WTC11 (cell line): ENCODE measurements around the gene CPT1A. TPM values are rescaled to one million over a fixed set of nuclear protein-coding genes. Genes with fewer than 3 reads are reported as not detected.

Source experiments
- ATAC-seq: fragments of 200-7000 bp; cut with Tn5 transposase; 2 replicates; pipeline ENCODE4 v1.10.0; 2021; ENCODE audit warnings: mild to moderate bottlenecking, moderate library complexity
- CTCF ChIA-PET: fragments of 300-600 bp; sonication (Branson Sonifier 250); formaldehyde crosslinking; loops from one replicate; lab custom pipeline; 2021; ENCODE audit warnings: antibody characterized with exemption; lab: Charles Lee
- POLR2A ChIA-PET: fragments of 350-600 bp; sonication (Branson Sonifier 250); formaldehyde crosslinking; loops from one replicate; lab custom pipeline; 2021; ENCODE audit warnings: antibody characterized with exemption; lab: Charles Lee
- DNase-seq: peaks from one replicate; pipeline ENCODE4 v3.0.0; 2021; ENCODE audit warnings: low spot score
- H3K27ac Mint-ChIP-seq: 2 replicates; pipeline ENCODE4 v1.8.0; 2021; ENCODE audit warnings: mixed read lengths
- H3K27me3 Mint-ChIP-seq: 2 replicates; pipeline ENCODE4 v1.8.0; 2021; ENCODE audit warnings: low read depth, mild to moderate bottlenecking, moderate library complexity, mixed read lengths
- H3K36me3 Mint-ChIP-seq: 2 replicates; pipeline ENCODE4 v1.8.0; 2021; ENCODE audit warnings: mixed read lengths
- H3K4me1 Mint-ChIP-seq: 2 replicates; pipeline ENCODE4 v1.8.0; 2022; ENCODE audit warnings: mixed read lengths
- H3K4me3 Mint-ChIP-seq: 2 replicates; pipeline ENCODE4 v1.8.0; 2021; ENCODE audit warnings: mild to moderate bottlenecking, moderate library complexity, mixed read lengths
- H3K9me3 Mint-ChIP-seq: 2 replicates; pipeline ENCODE4 v1.8.0; 2021; ENCODE audit warnings: mixed read lengths
- CBFB ChIP-seq: sonication (generic); formaldehyde crosslinking; IDR thresholded peaks from 2 replicates; pipeline ENCODE4 v1.8.1; 2022; ENCODE audit warnings: mild to moderate bottlenecking, low read depth, missing genetic modification reagents
- CREB1 ChIP-seq: sonication (generic); formaldehyde crosslinking; IDR thresholded peaks from 2 replicates; pipeline ENCODE4 v1.8.0; 2023; ENCODE audit warnings: mild to moderate bottlenecking, missing genetic modification reagents
- JUN ChIP-seq: sonication (generic); formaldehyde crosslinking; IDR thresholded peaks from 2 replicates; pipeline ENCODE4 v1.8.0; 2023; ENCODE audit warnings: mild to moderate bottlenecking, missing genetic modification reagents
- MXD4 ChIP-seq: fragments of 250-450 bp; sonication (Bioruptor Pico); IDR thresholded peaks from 2 replicates; pipeline ENCODE4 v1.8.0; 2021; ENCODE audit warnings: mild to moderate bottlenecking, moderate library complexity, borderline replicate concordance
- NR3C1 ChIP-seq: sonication (generic); formaldehyde crosslinking; conservative IDR thresholded peaks from 2 replicates; pipeline ENCODE4 v1.8.1; 2023; ENCODE audit warnings: low read depth, mild to moderate bottlenecking, missing genetic modification reagents
- SOX15 ChIP-seq: fragments of 250-450 bp; sonication (Bioruptor Pico); IDR thresholded peaks from 2 replicates; pipeline ENCODE4 v1.9.0; 2021; ENCODE audit warnings: mild to moderate bottlenecking
- SP1 ChIP-seq: sonication (generic); formaldehyde crosslinking; conservative IDR thresholded peaks from 2 replicates; pipeline ENCODE4 v1.8.1; 2022; ENCODE audit warnings: missing genetic modification reagents
- TEAD4 ChIP-seq: sonication (generic); formaldehyde crosslinking; IDR thresholded peaks from 2 replicates; pipeline ENCODE4 v1.8.0; 2022; ENCODE audit warnings: mild to moderate bottlenecking, missing genetic modification reagents
- TP53 ChIP-seq: sonication (generic); formaldehyde crosslinking; IDR thresholded peaks from 2 replicates; pipeline ENCODE4 v1.8.1; 2023; ENCODE audit warnings: mild to moderate bottlenecking, missing genetic modification reagents
- ZBTB21 ChIP-seq: sonication (generic); formaldehyde crosslinking; IDR thresholded peaks from 2 replicates; pipeline ENCODE4 v1.8.1; 2023; ENCODE audit warnings: mild to moderate bottlenecking, missing genetic modification reagents, borderline replicate concordance
- ZNF121 ChIP-seq: sonication (generic); formaldehyde crosslinking; IDR thresholded peaks from 2 replicates; pipeline ENCODE4 v1.8.0; 2023; ENCODE audit warnings: missing genetic modification reagents
- ZNF396 ChIP-seq: fragments of 250-450 bp; sonication (Bioruptor Pico); IDR thresholded peaks from 2 replicates; pipeline ENCODE4 v1.8.0; 2021; ENCODE audit warnings: mild to moderate bottlenecking, moderate library complexity, borderline replicate concordance
- total RNA-seq: library from RNA; stranded (reverse); gene quantifications from 3 replicates; pipeline ENCODE4 v1.2.3, GENCODE V29; 2021
- TF ChIP-seq, protein P1 (sequence below): sonication (generic); formaldehyde crosslinking; IDR thresholded peaks from 2 replicates; pipeline ENCODE4 v1.8.0; 2022; ENCODE audit warnings: mild to moderate bottlenecking, missing genetic modification reagents
- TF ChIP-seq, protein P2 (sequence below): sonication (generic); formaldehyde crosslinking; IDR thresholded peaks from 2 replicates; pipeline ENCODE4 v1.8.1; 2023; ENCODE audit warnings: mild to moderate bottlenecking, missing genetic modification reagents, moderate library complexity
- TF ChIP-seq, protein P3 (sequence below): sonication (generic); formaldehyde crosslinking; IDR thresholded peaks from 2 replicates; pipeline ENCODE4 v1.8.1; 2022; ENCODE audit warnings: low read depth, missing genetic modification reagents, borderline replicate concordance
- TF ChIP-seq, protein P4 (sequence below): sonication (generic); formaldehyde crosslinking; IDR thresholded peaks from 2 replicates; pipeline ENCODE4 v1.8.1; 2022; ENCODE audit warnings: low read depth, mild to moderate bottlenecking, moderate library complexity, missing genetic modification reagents, borderline replicate concordance
- TF ChIP-seq, protein P5 (sequence below): sonication (generic); formaldehyde crosslinking; IDR thresholded peaks from 2 replicates; pipeline ENCODE4 v1.8.1; 2023; ENCODE audit warnings: mild to moderate bottlenecking, moderate library complexity, missing genetic modification reagents
- TF ChIP-seq, protein P6 (sequence below): sonication (generic); formaldehyde crosslinking; conservative IDR thresholded peaks from 2 replicates; pipeline ENCODE4 v1.8.1; 2023; ENCODE audit warnings: mild to moderate bottlenecking, low read depth, missing genetic modification reagents, moderate library complexity
- TF ChIP-seq, protein P7 (sequence below): sonication (generic); formaldehyde crosslinking; IDR thresholded peaks from 2 replicates; pipeline ENCODE4 v1.8.1; 2023; ENCODE audit warnings: mild to moderate bottlenecking, missing genetic modification reagents

The CPT1A gene
- total RNA-seq, 1 experiment from 2014 or later: 28.1 TPM

DNA sequence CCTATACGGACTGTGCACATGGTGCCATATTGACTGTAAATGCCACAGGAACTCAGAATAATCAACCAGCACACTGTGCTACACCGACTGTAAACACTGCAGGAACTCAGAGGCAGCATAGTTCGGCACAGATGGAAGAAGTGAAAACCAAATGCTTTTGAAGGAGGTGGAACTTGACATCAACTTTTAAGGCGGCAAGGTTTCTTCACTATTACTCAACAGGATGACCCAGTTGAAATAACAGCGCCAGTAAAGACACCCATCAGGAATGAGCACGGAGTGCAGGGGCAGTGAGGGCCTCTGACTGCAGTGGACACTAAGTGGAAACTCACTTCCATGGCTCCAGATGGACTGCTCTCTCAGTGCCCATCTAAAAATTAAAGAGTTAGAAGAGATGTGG is 106.1 kb downstream of the CPT1A start (continued):
- no peak for TF ChIP-seq NR3C1 (CRISPR knock-in tag)
- TF ChIP-seq, protein P1, sequence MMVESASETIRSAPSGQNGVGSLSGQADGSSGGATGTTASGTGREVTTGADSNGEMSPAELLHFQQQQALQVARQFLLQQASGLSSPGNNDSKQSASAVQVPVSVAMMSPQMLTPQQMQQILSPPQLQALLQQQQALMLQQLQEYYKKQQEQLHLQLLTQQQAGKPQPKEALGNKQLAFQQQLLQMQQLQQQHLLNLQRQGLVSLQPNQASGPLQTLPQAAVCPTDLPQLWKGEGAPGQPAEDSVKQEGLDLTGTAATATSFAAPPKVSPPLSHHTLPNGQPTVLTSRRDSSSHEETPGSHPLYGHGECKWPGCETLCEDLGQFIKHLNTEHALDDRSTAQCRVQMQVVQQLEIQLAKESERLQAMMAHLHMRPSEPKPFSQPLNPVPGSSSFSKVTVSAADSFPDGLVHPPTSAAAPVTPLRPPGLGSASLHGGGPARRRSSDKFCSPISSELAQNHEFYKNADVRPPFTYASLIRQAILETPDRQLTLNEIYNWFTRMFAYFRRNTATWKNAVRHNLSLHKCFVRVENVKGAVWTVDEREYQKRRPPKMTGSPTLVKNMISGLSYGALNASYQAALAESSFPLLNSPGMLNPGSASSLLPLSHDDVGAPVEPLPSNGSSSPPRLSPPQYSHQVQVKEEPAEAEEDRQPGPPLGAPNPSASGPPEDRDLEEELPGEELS (CRISPR knock-in tag): no peak

DNA sequence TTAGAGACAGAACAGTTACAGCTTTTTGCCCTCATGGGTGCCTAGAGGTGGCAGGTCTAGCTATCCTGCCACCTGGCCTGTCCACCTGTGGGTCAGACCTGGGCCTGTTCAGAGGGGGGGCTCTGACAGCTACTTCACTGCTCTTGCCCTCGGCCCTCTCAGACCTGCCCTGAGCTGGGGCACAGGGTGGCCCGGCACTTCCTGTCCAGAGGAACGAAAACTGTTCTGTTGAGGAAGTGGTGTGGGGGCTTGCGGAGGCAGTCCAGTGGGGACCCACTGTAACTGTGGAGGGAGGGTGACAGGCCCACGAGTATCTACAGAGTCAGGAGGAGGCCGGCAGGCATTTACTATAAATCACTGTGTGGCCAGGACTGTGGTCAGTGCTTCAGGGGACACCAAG is 106.6 kb downstream of the CPT1A start:
- POLR2A ChIA-PET: no interaction called here
- H3K4me1 Mint-ChIP-seq: peaks cover 3% of the 10 kb centered on the region; the same call in 1 of the 2 replicates
- H3K27me3 Mint-ChIP-seq: no peaks in the 10 kb centered on the region
- TF ChIP-seq MXD4 (CRISPR knock-in tag) (no peak), CBFB (CRISPR knock-in tag) (no peak), TP53 (no peak), SOX15 (no peak), JUN (CRISPR knock-in tag) (no peak), TEAD4 (CRISPR knock-in tag) (no peak), CREB1 (CRISPR knock-in tag) (no peak), ZNF121 (CRISPR knock-in tag) (no peak), ZBTB21 (CRISPR knock-in tag) (no peak), NR3C1 (CRISPR knock-in tag) (no peak), SP1 (CRISPR knock-in tag) (no peak), ZNF396 (no peak)
- TF ChIP-seq, protein P2, sequence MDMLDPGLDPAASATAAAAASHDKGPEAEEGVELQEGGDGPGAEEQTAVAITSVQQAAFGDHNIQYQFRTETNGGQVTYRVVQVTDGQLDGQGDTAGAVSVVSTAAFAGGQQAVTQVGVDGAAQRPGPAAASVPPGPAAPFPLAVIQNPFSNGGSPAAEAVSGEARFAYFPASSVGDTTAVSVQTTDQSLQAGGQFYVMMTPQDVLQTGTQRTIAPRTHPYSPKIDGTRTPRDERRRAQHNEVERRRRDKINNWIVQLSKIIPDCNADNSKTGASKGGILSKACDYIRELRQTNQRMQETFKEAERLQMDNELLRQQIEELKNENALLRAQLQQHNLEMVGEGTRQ: no peak
- TF ChIP-seq, protein P3, sequence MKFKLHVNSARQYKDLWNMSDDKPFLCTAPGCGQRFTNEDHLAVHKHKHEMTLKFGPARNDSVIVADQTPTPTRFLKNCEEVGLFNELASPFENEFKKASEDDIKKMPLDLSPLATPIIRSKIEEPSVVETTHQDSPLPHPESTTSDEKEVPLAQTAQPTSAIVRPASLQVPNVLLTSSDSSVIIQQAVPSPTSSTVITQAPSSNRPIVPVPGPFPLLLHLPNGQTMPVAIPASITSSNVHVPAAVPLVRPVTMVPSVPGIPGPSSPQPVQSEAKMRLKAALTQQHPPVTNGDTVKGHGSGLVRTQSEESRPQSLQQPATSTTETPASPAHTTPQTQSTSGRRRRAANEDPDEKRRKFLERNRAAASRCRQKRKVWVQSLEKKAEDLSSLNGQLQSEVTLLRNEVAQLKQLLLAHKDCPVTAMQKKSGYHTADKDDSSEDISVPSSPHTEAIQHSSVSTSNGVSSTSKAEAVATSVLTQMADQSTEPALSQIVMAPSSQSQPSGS (CRISPR knock-in tag): no peak
- TF ChIP-seq, protein P4, sequence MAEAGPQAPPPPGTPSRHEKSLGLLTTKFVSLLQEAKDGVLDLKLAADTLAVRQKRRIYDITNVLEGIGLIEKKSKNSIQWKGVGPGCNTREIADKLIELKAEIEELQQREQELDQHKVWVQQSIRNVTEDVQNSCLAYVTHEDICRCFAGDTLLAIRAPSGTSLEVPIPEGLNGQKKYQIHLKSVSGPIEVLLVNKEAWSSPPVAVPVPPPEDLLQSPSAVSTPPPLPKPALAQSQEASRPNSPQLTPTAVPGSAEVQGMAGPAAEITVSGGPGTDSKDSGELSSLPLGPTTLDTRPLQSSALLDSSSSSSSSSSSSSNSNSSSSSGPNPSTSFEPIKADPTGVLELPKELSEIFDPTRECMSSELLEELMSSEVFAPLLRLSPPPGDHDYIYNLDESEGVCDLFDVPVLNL (CRISPR knock-in tag): no peak
- TF ChIP-seq, protein P5, sequence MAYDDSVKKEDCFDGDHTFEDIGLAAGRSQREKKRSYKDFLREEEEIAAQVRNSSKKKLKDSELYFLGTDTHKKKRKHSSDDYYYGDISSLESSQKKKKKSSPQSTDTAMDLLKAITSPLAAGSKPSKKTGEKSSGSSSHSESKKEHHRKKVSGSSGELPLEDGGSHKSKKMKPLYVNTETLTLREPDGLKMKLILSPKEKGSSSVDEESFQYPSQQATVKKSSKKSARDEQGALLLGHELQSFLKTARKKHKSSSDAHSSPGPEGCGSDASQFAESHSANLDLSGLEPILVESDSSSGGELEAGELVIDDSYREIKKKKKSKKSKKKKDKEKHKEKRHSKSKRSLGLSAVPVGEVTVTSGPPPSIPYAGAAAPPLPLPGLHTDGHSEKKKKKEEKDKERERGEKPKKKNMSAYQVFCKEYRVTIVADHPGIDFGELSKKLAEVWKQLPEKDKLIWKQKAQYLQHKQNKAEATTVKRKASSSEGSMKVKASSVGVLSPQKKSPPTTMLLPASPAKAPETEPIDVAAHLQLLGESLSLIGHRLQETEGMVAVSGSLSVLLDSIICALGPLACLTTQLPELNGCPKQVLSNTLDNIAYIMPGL: no peak
- TF ChIP-seq, protein P6, sequence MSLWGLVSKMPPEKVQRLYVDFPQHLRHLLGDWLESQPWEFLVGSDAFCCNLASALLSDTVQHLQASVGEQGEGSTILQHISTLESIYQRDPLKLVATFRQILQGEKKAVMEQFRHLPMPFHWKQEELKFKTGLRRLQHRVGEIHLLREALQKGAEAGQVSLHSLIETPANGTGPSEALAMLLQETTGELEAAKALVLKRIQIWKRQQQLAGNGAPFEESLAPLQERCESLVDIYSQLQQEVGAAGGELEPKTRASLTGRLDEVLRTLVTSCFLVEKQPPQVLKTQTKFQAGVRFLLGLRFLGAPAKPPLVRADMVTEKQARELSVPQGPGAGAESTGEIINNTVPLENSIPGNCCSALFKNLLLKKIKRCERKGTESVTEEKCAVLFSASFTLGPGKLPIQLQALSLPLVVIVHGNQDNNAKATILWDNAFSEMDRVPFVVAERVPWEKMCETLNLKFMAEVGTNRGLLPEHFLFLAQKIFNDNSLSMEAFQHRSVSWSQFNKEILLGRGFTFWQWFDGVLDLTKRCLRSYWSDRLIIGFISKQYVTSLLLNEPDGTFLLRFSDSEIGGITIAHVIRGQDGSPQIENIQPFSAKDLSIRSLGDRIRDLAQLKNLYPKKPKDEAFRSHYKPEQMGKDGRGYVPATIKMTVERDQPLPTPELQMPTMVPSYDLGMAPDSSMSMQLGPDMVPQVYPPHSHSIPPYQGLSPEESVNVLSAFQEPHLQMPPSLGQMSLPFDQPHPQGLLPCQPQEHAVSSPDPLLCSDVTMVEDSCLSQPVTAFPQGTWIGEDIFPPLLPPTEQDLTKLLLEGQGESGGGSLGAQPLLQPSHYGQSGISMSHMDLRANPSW (CRISPR knock-in tag): no peak
- TF ChIP-seq, protein P7, sequence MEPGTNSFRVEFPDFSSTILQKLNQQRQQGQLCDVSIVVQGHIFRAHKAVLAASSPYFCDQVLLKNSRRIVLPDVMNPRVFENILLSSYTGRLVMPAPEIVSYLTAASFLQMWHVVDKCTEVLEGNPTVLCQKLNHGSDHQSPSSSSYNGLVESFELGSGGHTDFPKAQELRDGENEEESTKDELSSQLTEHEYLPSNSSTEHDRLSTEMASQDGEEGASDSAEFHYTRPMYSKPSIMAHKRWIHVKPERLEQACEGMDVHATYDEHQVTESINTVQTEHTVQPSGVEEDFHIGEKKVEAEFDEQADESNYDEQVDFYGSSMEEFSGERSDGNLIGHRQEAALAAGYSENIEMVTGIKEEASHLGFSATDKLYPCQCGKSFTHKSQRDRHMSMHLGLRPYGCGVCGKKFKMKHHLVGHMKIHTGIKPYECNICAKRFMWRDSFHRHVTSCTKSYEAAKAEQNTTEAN (CRISPR knock-in tag): no peak
- TF ChIP-seq, all 79 proteins: peak for 0
- Mint-ChIP-seq H3K36me3 (peaks cover 41% of the 10 kb centered on the region), H3K27ac (no peak overlapping the region), H3K9me3 (no peaks in the 10 kb centered on the region), H3K4me3 (no peak overlapping the region)
- no peak for ATAC-seq
- DNase-seq: no peak
- CTCF ChIA-PET: no interaction called here
